B cell (primary cell): ENCODE data around the gene GPR162. TPM values are rescaled to one million over a fixed set of nuclear protein-coding genes. Genes with fewer than 3 reads are reported as not detected.
A peak's percentile ranks its signal among the peaks of the same experiment; 100 is the strongest.

Source experiments
- ATAC-seq: fragments of 200-7000 bp; cut with Tn5 transposase; one replicate; pipeline ENCODE4 v1.10.0; 2021; ENCODE audit warnings: low read depth, mild to moderate bottlenecking, moderate number of reproducible peaks, moderate library complexity
- CTCF ChIA-PET: fragments of 350-600 bp; sonication (Branson Sonifier 250); formaldehyde crosslinking; loops from one replicate; lab custom pipeline; 2021; ENCODE audit warnings: antibody characterized with exemption, inconsistent platforms; lab: Charles Lee
- POLR2A ChIA-PET: fragments of 350-600 bp; sonication (Branson Sonifier 250); formaldehyde crosslinking; loops from one replicate; lab custom pipeline; 2021; ENCODE audit warnings: antibody characterized with exemption; lab: Charles Lee
- DNase-seq: peaks from one replicate; pipeline ENCODE4 v3.0.0; 2013
- H2AFZ ChIP-seq: 2 replicates; pipeline ENCODE4 v1.6.1; 2012; ENCODE audit warnings: mild to moderate bottlenecking, low read depth, low read length; ENCODE audit not compliant: insufficient read depth, poor library complexity, severe bottlenecking
- H3K27ac ChIP-seq, 2 donors: 1 replicate in 1 of 2; 2 replicates in 1 of 2; pipeline ENCODE4 v1.5.1; 2012 to 2013; ENCODE audit warnings: low read length in 2 of 2, mild to moderate bottlenecking in 2 of 2, moderate library complexity in 1 of 2
- H3K27me3 ChIP-seq, 4 experiments: fragments of 200-600 bp in 1 of 4; sonication (generic) in 1 of 4; replicated peaks in 1 of 4; 1 replicate in 2 of 4; 2 replicates in 2 of 4; pipeline versions ENCODE4 v1.6.1 to v1.7.0; 2013 to 2016; ENCODE audit warnings: low read length in 3 of 4, mild to moderate bottlenecking in 2 of 4, mixed read lengths in 1 of 4, moderate library complexity in 1 of 4; ENCODE audit not compliant: insufficient read depth in 4 of 4, control insufficient read depth in 3 of 4; ENCODE audit errors: control extremely low read depth in 1 of 4
- H3K36me3 ChIP-seq, 2 experiments: replicated peaks in 1 of 2; 1 replicate in 1 of 2; 2 replicates in 1 of 2; pipeline versions ENCODE4 v1.6.1 to v1.7.1; 2013; ENCODE audit warnings: low read length in 1 of 2; ENCODE audit not compliant: insufficient read depth in 2 of 2, control insufficient read depth in 1 of 2; ENCODE audit errors: control extremely low read depth in 1 of 2, extremely low read depth in 1 of 2
- H3K4me1 ChIP-seq, 2 donors: fragments of 200-600 bp in 1 of 2; sonication (generic) in 1 of 2; 1 replicate in 1 of 2; 2 replicates in 1 of 2; pipeline versions ENCODE4 v1.5.1 to v1.6.1; 2013 to 2017; ENCODE audit warnings: low read length in 2 of 2; ENCODE audit not compliant: control insufficient read depth in 2 of 2, insufficient read depth in 2 of 2
- H3K4me2 ChIP-seq: replicated peaks from 2 replicates; pipeline ENCODE3; 2012; ENCODE audit warnings: mild to moderate bottlenecking, low read depth, low read length; ENCODE audit not compliant: poor library complexity, severe bottlenecking
- H3K4me3 ChIP-seq, 5 experiments: fragments of 200-600 bp in 1 of 5; sonication (generic) in 1 of 5; 1 replicate in 3 of 5; 2 replicates in 2 of 5; pipeline versions ENCODE4 v1.5.1 to v1.7.0; 2011 to 2016; ENCODE audit warnings: low read length in 4 of 5, mild to moderate bottlenecking in 4 of 5, low read depth in 2 of 5, control low read depth in 1 of 5, moderate library complexity in 1 of 5; ENCODE audit not compliant: insufficient read depth in 1 of 5; ENCODE audit errors: control extremely low read depth in 1 of 5, extremely low read depth in 1 of 5
- H3K79me2 ChIP-seq: fragments of 200-600 bp; sonication (generic); one replicate; pipeline ENCODE4 v1.6.0; 2016; ENCODE audit warnings: low read length; ENCODE audit not compliant: control insufficient read depth, insufficient read depth
- H3K9ac ChIP-seq: fragments of 200-600 bp; sonication (generic); 2 replicates; pipeline ENCODE4 v1.6.1; 2017; ENCODE audit warnings: mild to moderate bottlenecking, low read length, moderate library complexity
- H3K9me3 ChIP-seq, 3 donors: one replicate each; pipeline versions ENCODE4 v1.6.1 to v1.7.1; 2013; ENCODE audit warnings: low read length in 2 of 3; ENCODE audit not compliant: control insufficient read depth in 2 of 3, insufficient read depth in 1 of 3; ENCODE audit errors: control extremely low read depth in 1 of 3
- H4K20me1 ChIP-seq: 2 replicates; pipeline ENCODE4 v1.6.0; 2012; ENCODE audit warnings: mild to moderate bottlenecking, low read length; ENCODE audit not compliant: insufficient read depth, control insufficient read depth, poor library complexity, severe bottlenecking
- H3K27ac Mint-ChIP-seq: one replicate; pipeline ENCODE4 v1.8.0; 2021; ENCODE audit warnings: mixed read lengths
- H3K27me3 Mint-ChIP-seq: one replicate; pipeline ENCODE4 v1.8.0; 2021; ENCODE audit warnings: mixed read lengths
- H3K4me1 Mint-ChIP-seq: one replicate; pipeline ENCODE4 v1.8.0; 2021; ENCODE audit warnings: mixed read lengths
- H3K4me3 Mint-ChIP-seq: one replicate; pipeline ENCODE4 v1.8.0; 2021; ENCODE audit warnings: mixed read lengths
- H3K9me3 Mint-ChIP-seq: one replicate; pipeline ENCODE4 v1.8.0; 2022; ENCODE audit warnings: mixed read lengths; ENCODE audit not compliant: insufficient read depth
- CTCF ChIP-seq: fragments of 200-600 bp; IDR thresholded peaks from one replicate; pipeline ENCODE4 v1.8.0; 2022; ENCODE audit warnings: antibody characterized with exemption, mild to moderate bottlenecking
- EZH2 ChIP-seq: IDR thresholded peaks from 2 replicates; pipeline ENCODE4 v1.6.1; 2012; ENCODE audit warnings: borderline replicate concordance, low read depth, mild to moderate bottlenecking, moderate library complexity, low read length; ENCODE audit not compliant: insufficient read depth, poor library complexity, severe bottlenecking
- WGBS: methylation state at CpG from one replicate; pipeline ENCODE4 v1.1.5; 2013; ENCODE audit warnings: missing lambda C conversion rate; ENCODE audit not compliant: insufficient coverage; 5-methylcytosine and 5-hydroxymethylcytosine counted together
- intact Hi-C: fragments of 100-400 bp; cut with micrococcal nuclease; formaldehyde crosslinking; loops from one replicate; pipeline ENCODE4 v1.10.0; 2022
- polyA plus RNA-seq: library from polyadenylated mRNA; depleted of rRNA; stranded (reverse); fragments of >200 nt; gene quantifications from 2 replicates; pipeline ENCODE4 v1.2.3, GENCODE V29; 2012
- total RNA-seq, 2 donors: library from RNA; stranded (reverse); fragments of 120-200 nt in 1 of 2; gene quantifications; 1 replicate in 1 of 2; 2 replicates in 1 of 2; pipeline versions ENCODE4 v1.2.3 to v1.2.4, GENCODE V29; 2013 to 2022

GPR162 gene
- total and polyA plus RNA-seq, 2 donors (not counting 1 experiment from before 2014, with no cell fraction given) = 0.54 TPM; not detected in 1

- WGBS = 7% methylated on average over 33 of the region's 33 CpGs
- DNase-seq (no peak), ATAC-seq (peak; percentile 10)
- H3K4me1 Mint-ChIP-seq = peaks cover 44% of the 10 kb centered on the region
- peak overlapping the region; percentile 89 for H3K9ac ChIP-seq
- CTCF ChIA-PET = interaction anchor here (0.6 to 11.8 kb wide), 9 partner anchors 14 to 306 kb away, joined by 3 to 136 read pairs (median 5); partner anchors contain the start of genes C12orf57, C1RL, CDCA3 and RNU7-1
- H3K27me3 ChIP-seq = no peaks in the 10 kb centered on the region
- peak overlapping the region; percentile 97 for H3K4me2 ChIP-seq
- peaks cover 17% of the 10 kb centered on the region for H3K79me2 ChIP-seq
- no peaks in the 10 kb centered on the region for H3K9me3 ChIP-seq
- H3K4me3 ChIP-seq = peak overlapping the region; percentile 31 to 88 (median 68)
- H3K9me3 Mint-ChIP-seq = no peaks in the 10 kb centered on the region
- TF ChIP-seq EZH2 = no peak
- TF ChIP-seq CTCF = no peak
- H3K36me3 ChIP-seq = peaks cover 0 to 43% of the 10 kb centered on the region in 2 experiments
- intact Hi-C loops = loop anchor here (1.0 kb wide), 3 partner anchors 15 to 114 kb away; partner anchors contain the start of genes EMG1, MLF2, PHB2 and USP5
- H3K27ac Mint-ChIP-seq = peak overlapping the region; percentile 97
- H3K4me3 Mint-ChIP-seq = peak overlapping the region; percentile 96
- H4K20me1 ChIP-seq = peaks cover 42% of the 10 kb centered on the region
- peak overlapping the region; percentile 70 to 77 for H3K27ac ChIP-seq
- POLR2A ChIA-PET = interaction anchor here (0.5 to 5.5 kb wide), 8 partner anchors 14 to 241 kb away, joined by 3 to 49 read pairs (median 5); partner anchors contain the start of genes CDCA3, PTPN6, USP5 and ZNF384
- H2AFZ ChIP-seq = peak overlapping the region; percentile 92
- H3K27me3 Mint-ChIP-seq = no peaks in the 10 kb centered on the region
- H3K4me1 ChIP-seq = peaks cover 29 to 34% of the 10 kb centered on the region in 2 donors
Observed at GRCh38 chr12:6866920-6867412, 45.3 kb downstream of the GPR162 start.
